Fibroblast of lung (primary cell): ENCODE results near the gene SFTPA2. TPM values are rescaled to one million over a fixed set of nuclear protein-coding genes. Genes with fewer than 3 reads are reported as not detected.
"Not testable (repeated sequence)": the region's sequence is repeated elsewhere in the genome, so short reads cannot be mapped to it uniquely, and the experiment has no call there.

Experiments used
- DNase-seq, 2 donors: peaks; one replicate each; pipeline versions ENCODE4 v3.0.0 to v3.0.0-alpha.2; 2010; ENCODE audit warnings: low read depth in 2 of 2
- H2AFZ ChIP-seq: 2 replicates; pipeline ENCODE4 v1.5.1; 2012; ENCODE audit warnings: low read length, control low read depth, inconsistent platforms
- H3K27ac ChIP-seq: 2 replicates; pipeline ENCODE4 v1.5.1; 2011; ENCODE audit warnings: low read length, control low read depth; ENCODE audit not compliant: insufficient read depth
- H3K27me3 ChIP-seq: 2 replicates; pipeline ENCODE4 v1.5.1; 2011; ENCODE audit warnings: mild to moderate bottlenecking, low read length; ENCODE audit not compliant: control insufficient read depth, insufficient read depth
- H3K36me3 ChIP-seq: 2 replicates; pipeline ENCODE4 v1.5.1; 2011; ENCODE audit warnings: low read length; ENCODE audit not compliant: control insufficient read depth, insufficient read depth
- H3K4me1 ChIP-seq: 2 replicates; pipeline ENCODE4 v1.5.1; 2011; ENCODE audit warnings: low read length; ENCODE audit not compliant: control insufficient read depth, insufficient read depth; ENCODE audit errors: extremely low read depth
- H3K4me2 ChIP-seq: 2 replicates; pipeline ENCODE4 v1.5.1; 2011; ENCODE audit warnings: low read length, control low read depth; ENCODE audit not compliant: insufficient read depth; ENCODE audit errors: extremely low read depth
- H3K4me3 ChIP-seq, 4 experiments: fragments of 200-600 bp in 1 of 4; sonication (generic) in 1 of 4; replicated peaks in 1 of 4; 2 replicates each; pipeline ENCODE4 v1.5.1; 2011 to 2016; ENCODE audit warnings: low read length in 4 of 4, low read depth in 3 of 4, mild to moderate bottlenecking in 3 of 4, control low read depth in 2 of 4, inconsistent platforms in 1 of 4, mixed read lengths in 1 of 4; ENCODE audit not compliant: insufficient read depth in 1 of 4; ENCODE audit errors: control extremely low read depth in 1 of 4
- H3K79me2 ChIP-seq: 2 replicates; pipeline ENCODE4 v1.5.1; 2012; ENCODE audit warnings: mild to moderate bottlenecking, low read length, inconsistent platforms; ENCODE audit not compliant: control insufficient read depth, insufficient read depth
- H3K9ac ChIP-seq: 2 replicates; pipeline ENCODE4 v1.5.1; 2011; ENCODE audit warnings: mild to moderate bottlenecking, low read length, control low read depth; ENCODE audit not compliant: insufficient read depth
- H3K9me3 ChIP-seq: 2 replicates; pipeline ENCODE4 v1.5.1; 2012; ENCODE audit warnings: low read depth, low read length; ENCODE audit not compliant: control insufficient read depth, insufficient read depth
- H4K20me1 ChIP-seq: 2 replicates; pipeline ENCODE4 v1.5.1; 2011; ENCODE audit warnings: low read length; ENCODE audit not compliant: control insufficient read depth, insufficient read depth; ENCODE audit errors: extremely low read depth
- polyA plus RNA-seq, 2 donors: library from polyadenylated mRNA; depleted of rRNA in 1 of 2; stranded (reverse) in 1 of 2; unstranded in 1 of 2; fragments of >200 nt; gene quantifications; 2 replicates each; pipeline ENCODE4 v1.2.1, GENCODE V29; 2011 to 2012; ENCODE audit warnings: missing spikeins in 1 of 2
- total RNA-seq: library from RNA; depleted of rRNA; stranded (reverse); fragments of >200 nt; gene quantifications from 2 replicates; pipeline ENCODE4 v1.2.1, GENCODE V29; 2014

Gene SFTPA2
- total and polyA plus RNA-seq, 2 donors (not counting 1 experiment from before 2014, with no cell fraction given): not detected

- H3K27me3 ChIP-seq, H3K4me2 ChIP-seq, H3K4me1 ChIP-seq, H3K9me3 ChIP-seq, H3K4me3 ChIP-seq, H3K36me3 ChIP-seq, DNase-seq, H4K20me1 ChIP-seq, H3K79me2 ChIP-seq, H3K27ac ChIP-seq, H2AFZ ChIP-seq, H3K9ac ChIP-seq: not testable (repeated sequence)
Measured at GRCh38 chr10:79511891-79512583, 48.2 kb downstream of the SFTPA2 start, which contains the start of gene EIF5AL1. EIF5AL1 (plus strand) TSS chr10:79512533; CDS start chr10:79512650, 117 bp downstream.

- H2AFZ ChIP-seq: not testable (repeated sequence)
Measured at GRCh38 chr10:79509934-79510508, 50.2 kb downstream of the SFTPA2 start.

DNA sequence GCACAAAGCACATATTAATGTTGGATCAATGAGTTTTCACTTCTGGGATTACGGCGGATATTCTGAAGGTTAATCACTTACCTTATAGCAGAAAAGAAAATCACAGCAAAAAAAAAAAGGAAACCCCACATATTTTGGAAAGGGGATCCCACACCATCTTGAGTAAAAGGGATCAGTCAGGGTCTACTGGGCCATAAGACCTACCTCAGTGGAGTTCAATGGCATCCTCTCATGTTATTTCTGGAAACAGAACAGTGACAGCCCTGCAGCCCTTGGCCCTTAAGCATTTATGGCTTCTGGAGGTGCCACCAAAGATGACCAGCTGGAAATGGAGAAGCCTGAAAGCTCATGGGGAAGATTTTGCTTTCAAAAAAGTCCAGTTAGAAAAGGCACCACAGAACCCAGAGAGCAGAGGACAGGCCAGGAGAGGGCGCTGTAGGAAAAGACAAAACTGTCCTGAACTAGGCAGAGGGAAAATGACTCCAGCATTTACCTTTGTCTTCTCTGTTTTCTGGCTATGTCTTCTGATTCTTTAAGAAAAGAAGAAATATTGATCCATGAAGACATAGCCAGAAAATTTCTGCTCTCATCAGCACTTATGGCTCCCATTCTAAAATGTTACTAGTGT, 50.8 kb downstream of the SFTPA2 start:
- H3K4me1 ChIP-seq, H3K9me3 ChIP-seq, H3K79me2 ChIP-seq, H3K27ac ChIP-seq, DNase-seq, H3K4me2 ChIP-seq, H3K27me3 ChIP-seq, H3K9ac ChIP-seq, H2AFZ ChIP-seq, H3K36me3 ChIP-seq, H4K20me1 ChIP-seq, H3K4me3 ChIP-seq: not testable (repeated sequence)

More at GRCh38 chr10:79509934-79510508, 50.2 kb downstream of the SFTPA2 start:
- not testable (repeated sequence) for DNase-seq, H3K9ac ChIP-seq, H3K4me1 ChIP-seq, H3K27ac ChIP-seq, H3K4me2 ChIP-seq, H3K79me2 ChIP-seq, H3K9me3 ChIP-seq, H3K36me3 ChIP-seq, H4K20me1 ChIP-seq, H3K27me3 ChIP-seq, H3K4me3 ChIP-seq

GRCh38 chr10:79508245-79508644, 52.0 kb downstream of the SFTPA2 start:
- not testable (repeated sequence) for H3K27me3 ChIP-seq, H3K9me3 ChIP-seq, H3K4me1 ChIP-seq, H3K36me3 ChIP-seq, H3K79me2 ChIP-seq, H2AFZ ChIP-seq, H3K4me2 ChIP-seq, DNase-seq, H4K20me1 ChIP-seq, H3K4me3 ChIP-seq, H3K27ac ChIP-seq, H3K9ac ChIP-seq
